HCEC 1CT (cell line): ENCODE measurements around the gene HRAS.
"Not testable (repeated sequence)": the region's sequence is repeated elsewhere in the genome, so short reads cannot be mapped to it uniquely, and the experiment has no call there.

Experiments used
- DNase-seq: peaks from one replicate; pipeline ENCODE4 v3.0.0-alpha.2; 2017

HRAS gene

GRCh38 chr11:532527-532985 lies 2.8 kb downstream of the HRAS start:
- DNase-seq: no peak

DNA sequence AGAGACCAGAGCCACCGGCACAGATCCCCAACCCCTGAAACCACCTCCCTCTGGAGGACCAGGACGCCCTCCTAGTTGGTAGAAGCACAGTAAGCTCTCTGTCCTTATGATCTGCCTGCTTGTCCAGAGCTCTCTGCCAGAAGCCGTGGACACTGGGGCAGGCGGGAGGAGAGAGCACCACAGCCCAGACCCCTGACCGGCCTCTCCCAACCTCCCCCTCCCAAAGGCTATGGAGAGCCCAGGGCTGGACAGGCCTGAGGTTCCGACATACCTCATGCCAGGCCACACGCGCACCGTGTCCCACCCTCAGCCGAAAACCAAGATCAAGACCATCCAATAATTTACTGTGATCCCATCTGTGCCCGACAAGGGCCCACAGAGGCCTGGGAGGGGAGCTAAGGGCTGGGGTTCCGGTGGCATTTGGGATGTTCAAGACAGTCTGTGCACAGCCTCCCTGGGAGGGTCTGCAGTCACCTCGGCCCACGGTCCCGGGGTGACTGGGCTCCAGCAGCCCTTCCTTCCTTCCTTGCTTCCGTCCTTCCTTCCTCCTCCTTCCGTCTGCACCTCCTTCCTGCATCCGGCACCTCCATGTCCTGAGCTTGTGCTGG lies 3.4 kb downstream of the HRAS start:
- DNase-seq: no peak

DNA sequence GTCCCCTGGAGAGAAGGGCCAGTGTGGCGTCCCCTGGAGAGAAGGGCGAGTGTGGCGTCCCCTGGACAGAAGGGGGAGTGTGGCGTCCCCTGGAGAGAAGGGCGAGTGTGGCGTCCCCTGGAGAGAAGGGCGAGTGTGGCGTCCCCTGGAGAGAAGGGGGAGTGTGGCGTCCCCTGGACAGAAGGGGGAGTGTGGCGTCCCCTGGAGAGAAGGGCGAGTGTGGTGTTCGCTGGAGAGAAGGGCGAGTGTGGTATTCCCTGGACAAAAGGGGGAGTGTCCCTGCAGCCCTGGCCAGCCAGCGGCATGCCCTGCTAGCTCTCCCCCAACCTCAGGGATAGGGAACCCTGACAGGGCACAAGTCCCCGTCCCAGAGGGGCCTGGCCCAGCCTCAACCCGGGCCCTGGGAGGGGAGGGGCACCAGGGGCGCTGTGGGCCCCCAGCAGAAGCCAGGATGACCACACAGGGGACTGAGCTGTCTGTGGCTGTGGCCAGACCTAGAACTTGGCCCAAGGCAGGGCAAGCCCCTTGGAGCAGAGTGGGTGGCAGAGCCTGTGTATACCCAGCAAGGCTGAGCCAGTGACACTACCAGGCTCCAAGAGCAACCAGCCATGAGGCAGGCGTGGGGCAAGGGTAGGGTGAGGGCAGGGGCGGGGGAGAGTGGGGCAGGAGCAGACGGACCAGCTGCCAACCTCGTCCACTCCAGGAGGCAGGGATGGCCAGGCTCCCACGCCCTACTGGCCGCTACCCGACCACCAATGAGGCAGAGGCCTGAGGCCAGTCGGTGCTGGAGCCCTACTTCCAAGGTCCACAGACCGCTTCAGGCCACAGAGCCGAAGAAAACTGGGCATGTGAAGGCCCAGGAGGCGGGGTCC lies 4.2 kb downstream of the HRAS start:
- DNase-seq: no peak

DNA sequence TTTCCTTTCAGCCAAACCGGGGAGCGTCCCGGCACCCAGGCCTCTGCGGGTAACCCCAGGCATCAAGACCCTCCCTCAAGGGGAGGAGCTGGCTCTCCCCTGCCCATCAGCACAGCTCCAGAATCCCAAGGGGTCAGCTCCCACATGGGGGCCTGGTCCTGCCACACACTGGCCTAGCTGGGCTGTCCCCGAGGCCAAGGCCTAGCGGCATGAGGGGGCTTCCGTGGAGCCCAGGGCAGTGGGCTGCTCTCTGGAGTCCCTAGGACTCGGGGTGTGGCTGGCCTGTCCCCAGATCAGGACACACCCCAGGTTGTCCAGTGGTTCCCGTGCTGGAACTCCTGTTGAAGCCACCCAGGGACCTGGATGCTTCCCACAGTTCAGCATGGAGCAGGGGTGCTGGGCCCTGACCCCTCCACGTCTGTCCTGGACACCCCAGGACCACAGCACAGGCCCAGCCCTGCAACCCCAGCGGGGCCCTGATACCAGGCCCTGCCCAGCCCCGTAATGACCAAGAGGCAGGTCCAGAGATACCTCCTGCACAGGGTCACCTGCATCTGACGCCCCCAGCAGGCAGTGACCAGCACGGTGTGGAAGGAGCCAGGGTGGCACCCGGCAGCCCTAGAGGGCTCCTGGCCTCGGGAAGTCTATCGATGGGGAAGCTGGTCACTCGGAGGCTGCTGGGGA lies 5.5 kb downstream of the HRAS start:
- DNase-seq: no peak

GRCh38 chr11:528815-529727 lies 6.3 kb downstream of the HRAS start:
- DNase-seq: no peak

DNA sequence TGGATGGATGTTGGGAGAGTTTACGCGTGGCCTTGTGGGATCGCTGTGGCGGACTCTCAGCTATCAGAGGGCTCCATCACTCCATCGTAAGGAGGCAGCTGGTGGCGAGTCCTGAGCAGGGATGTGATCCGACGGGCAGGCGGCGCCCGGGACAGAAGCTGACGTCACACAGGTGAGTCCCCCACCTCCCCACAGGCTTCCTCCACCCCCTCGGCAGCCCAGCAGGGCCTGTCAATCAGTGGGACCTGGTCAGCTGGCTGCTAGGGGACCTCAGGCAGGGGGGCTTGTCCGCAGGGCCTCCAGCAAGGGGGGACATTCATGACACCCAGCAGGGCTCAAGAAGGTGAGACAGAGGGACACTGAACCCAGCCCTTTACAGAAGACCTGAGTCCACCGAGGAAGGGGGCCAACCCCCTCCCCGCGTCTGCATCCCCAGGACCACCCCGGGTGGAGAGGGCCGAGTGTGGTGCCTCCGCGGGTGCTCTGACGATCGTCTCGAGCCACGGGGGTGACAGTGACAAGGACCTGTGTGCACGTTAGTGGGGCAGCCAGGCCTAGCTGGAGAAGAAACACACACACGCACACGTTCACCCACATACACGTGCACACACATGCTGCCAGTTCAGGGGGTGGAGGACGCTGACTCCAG lies 7.1 kb downstream of the HRAS start:
- no peak for DNase-seq

DNA sequence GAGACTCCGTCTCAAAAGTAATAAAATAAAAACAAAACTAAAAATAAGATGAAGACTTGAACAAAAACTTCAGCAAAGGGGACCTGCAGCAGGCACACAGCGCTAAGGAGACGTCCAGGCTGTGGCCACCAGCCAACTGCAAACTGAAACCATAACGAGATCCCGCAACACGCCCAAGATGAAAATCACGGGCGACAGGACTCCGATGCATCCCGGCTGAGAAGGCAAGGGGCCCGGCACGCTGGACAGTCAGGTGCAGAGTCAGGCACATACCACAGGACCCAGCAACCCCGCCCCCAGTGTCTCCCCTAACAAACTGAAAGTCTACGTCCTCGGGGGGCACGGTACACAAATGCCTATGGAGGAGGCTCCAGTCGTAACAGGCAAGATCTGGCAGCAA lies 9.2 kb downstream of the HRAS start:
- DNase-seq: no peak

- no peak for DNase-seq
These were observed 14.1 kb downstream of the HRAS start for GRCh38 chr11:521177-521688.

GRCh38 chr11:520428-521176 lies 14.8 kb downstream of the HRAS start:
- DNase-seq: no peak

GRCh38 chr11:518463-519202 lies 16.7 kb downstream of the HRAS start:
- peak; percentile 97 for DNase-seq

DNA sequence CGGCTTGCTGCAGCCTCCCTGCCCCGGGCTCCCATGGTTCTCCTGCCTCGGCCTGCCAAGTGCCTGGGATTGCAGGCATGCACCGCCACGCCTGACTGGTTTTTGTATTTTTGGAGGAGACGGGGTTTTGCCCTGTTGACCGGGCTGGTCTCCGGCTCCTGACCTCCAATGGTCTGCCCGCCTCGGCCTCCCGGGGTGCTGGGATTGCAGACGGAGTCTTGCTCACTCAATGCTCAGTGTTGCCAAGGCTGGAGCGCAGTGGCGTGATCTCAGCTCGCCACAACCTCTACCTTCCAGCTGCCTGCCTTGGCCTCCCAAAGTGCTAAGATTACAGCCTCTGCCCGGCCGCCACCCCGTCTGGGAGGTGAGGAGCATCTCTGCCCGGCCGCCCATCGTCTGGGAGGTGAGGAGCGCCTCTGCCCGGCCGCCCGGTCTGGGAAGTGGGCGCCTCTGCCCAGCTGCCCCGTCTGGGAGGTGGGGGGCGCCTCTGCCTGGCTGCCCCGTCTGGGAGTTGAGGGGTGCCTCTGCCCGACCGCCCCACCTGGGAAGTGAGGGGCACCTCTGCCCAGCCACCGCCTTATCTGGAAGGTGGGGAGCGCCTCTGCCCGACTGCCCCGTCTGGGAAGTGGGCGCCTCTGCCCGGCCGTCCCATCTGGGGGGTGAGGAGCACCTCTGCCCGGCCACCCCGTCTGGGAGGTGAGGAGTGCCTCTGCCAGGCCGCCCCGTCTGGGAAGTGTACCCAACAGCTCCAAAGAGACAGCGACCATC lies 18.3 kb downstream of the HRAS start:
- not testable (repeated sequence) for DNase-seq

DNA sequence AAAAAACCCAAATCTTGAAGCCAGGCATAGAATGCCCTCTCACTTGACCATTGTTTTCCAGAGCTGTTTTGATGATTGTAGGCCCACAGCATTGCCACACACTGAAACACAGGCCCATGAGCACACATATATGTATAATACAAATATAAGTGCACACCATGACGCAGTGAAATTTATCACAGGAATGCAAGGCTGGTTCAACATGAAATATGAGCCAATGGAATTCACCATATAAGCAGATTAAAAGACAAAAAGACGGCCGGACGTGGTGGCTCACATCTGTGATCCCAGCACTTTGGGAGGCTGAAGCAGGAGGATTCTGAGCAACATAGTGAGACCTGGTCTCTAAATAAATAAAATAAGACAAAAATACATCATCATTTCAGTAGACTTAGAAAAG lies 19.0 kb downstream of the HRAS start:
- DNase-seq: no peak

GRCh38 chr11:515131-515530 lies 20.2 kb downstream of the HRAS start:
- no peak for DNase-seq

- no peak for DNase-seq
These were observed 20.8 kb downstream of the HRAS start for GRCh38 chr11:514606-515005.

DNA sequence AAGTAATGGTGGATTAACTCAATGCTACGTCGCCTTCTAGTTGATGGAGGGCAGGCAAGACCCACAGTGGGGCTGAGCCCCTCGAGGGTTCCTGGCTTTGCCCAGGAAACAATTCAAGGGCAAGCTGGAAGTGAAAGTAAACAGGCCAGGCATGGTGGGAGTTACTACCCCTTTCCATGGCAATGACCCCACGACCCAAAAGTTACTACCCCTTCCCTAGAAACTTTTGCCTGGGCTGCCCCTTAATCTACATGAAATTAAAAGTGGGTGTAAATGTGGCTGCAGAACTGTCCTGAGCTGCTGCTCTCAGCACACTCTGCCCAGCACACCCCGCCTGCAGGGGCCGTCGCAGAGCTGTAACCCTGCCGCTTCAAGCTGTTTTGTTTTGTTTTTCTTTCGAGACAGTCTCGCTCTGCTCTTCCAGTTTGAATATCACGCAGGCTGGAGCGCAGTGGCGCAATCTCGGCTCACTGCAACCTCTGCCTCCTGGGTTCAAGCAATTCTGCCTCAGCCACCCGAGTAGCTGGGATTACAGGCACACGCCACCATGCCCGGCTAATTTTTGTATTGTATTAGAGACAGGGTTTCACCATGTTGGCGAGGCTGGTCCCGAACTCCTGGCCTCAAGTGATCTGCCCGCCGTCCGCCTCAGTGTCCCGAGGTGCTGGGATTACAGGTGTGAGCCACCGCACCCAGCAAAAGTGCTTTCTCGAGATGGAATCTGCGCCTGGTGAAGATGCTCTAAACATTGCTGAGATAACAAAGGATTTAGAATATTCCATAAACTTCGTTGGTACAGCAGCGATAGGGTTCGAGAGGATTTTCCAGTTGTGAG lies 22.4 kb downstream of the HRAS start:
- no peak for DNase-seq

- DNase-seq: no peak
These were observed 26.4 kb downstream of the HRAS start for GRCh38 chr11:508956-509355.

DNA sequence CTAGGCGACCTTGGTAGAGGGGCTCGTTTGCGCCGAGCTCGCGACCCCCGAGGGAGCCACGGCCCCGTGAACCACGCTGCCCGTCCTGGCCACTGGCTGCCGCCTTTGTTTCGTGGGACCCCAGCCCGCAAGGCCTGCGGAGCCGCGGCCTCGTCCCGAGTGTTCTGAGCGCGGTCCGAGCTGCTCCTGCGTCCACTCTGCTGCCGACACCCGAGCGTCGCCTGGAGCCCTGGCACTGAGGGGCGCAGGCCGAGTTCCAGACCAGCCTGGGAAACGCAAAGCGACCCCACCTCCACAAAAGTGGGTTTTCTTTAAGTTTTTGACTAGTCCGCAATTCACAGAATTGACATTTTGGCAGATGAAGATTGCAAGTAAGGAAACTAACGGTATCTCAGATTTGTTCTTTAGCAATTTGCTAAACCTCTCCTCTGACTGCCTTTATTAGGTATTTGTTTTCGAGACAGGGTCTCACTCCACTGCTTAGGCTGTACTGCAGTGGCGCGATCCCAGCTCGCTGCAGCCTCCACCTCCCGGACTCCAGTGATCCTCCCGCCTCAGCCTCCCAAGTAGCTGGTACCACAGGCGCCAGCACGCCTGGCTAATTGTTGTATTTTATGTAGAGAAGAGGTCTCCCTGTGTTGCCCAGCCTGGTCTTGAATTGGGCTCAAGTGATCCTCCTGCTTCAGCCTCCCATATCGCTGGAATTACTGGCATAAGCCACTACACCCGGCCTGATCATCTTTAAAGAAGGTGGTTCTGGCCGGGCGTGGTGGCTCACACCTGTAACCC lies 27.5 kb downstream of the HRAS start:
- no peak for DNase-seq
